ENCODE data around the gene SEC24B.

DNA sequence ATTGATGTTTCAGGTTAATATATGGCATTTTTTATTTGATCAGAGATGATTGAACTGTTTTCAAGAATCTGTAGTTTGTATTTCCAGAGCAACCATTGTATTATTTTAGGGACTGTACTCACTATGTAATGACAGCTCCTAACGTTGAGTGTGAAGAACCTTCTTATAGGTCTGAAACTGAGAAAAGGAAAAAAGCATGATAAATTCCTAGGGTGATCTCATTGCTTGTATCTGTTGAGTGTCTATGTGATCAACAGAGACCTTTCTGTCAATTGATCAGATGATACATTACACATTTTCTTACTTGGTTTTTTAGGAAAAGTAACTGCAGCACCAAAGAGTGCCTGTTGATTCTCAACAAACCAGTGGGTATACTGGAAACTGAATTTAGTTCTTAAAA lies 40.2 kb downstream of the SEC24B start:
- TF ChIP-seq, protein P1, sequence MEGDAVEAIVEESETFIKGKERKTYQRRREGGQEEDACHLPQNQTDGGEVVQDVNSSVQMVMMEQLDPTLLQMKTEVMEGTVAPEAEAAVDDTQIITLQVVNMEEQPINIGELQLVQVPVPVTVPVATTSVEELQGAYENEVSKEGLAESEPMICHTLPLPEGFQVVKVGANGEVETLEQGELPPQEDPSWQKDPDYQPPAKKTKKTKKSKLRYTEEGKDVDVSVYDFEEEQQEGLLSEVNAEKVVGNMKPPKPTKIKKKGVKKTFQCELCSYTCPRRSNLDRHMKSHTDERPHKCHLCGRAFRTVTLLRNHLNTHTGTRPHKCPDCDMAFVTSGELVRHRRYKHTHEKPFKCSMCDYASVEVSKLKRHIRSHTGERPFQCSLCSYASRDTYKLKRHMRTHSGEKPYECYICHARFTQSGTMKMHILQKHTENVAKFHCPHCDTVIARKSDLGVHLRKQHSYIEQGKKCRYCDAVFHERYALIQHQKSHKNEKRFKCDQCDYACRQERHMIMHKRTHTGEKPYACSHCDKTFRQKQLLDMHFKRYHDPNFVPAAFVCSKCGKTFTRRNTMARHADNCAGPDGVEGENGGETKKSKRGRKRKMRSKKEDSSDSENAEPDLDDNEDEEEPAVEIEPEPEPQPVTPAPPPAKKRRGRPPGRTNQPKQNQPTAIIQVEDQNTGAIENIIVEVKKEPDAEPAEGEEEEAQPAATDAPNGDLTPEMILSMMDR (IDR thresholded peaks at IDR 0.05), result no peak
- TF ChIP-seq POLR2AphosphoS5 (IDR thresholded peaks at IDR 0.05; ENCODE audit: low read depth, low read length), result no peak

Measured in Panc1 (cell line).